Medulla oblongata (tissue), 1 donor: Measurements from ENCODE around the gene RRAGD.
A peak's percentile ranks its signal among the peaks of the same experiment; 100 is the strongest.

ENCODE experiments used
- DNase-seq: peaks from one replicate; pipeline ENCODE4 v3.0.0-alpha.2; 2015; ENCODE audit errors: extremely low spot score

RRAGD gene

DNA sequence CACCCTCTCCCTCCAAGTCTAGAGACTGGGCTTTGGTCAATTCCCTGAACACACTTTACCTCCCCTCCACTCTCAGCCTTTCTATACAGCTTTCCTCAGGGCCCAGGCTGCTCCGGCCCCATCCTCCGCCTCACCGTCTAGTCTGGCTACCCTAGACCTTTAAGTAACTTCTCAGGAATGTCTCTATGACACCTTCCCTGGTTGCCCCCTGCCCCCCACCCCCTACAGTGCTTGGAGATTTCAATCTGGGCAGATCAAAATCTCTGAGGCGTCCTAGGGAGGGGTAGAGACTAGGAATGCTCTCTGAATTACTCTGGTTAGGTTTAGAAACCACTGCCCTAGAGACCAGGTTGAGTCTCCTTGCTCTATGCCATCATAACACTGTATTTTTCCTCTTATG lies 65.6 kb downstream of the RRAGD start:
- no peak for DNase-seq

- no peak for DNase-seq
Measured at GRCh38 chr6:89339565-89339964, 72.5 kb downstream of the RRAGD start.

DNA sequence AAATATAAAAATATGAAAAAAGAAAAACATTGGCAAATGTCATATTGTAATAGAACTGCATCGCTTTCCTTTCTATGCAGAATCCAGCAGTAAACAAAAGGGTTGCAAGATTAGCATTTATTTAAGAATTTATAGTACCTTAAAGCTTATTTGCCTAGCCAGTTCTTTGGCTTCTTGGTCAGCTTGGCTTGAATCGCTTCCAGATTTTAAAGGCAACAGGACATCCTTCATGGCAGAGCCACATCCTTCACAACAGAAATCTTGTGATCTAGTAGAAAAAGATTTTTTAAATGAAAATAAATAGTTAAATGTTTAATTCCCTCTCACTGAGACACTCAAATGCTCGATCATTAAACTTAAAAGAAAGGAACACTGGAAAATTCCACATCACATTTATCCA lies 76.9 kb downstream of the RRAGD start:
- DNase-seq: no peak

- DNase-seq: no peak
Measured at GRCh38 chr6:89330910-89331309, 81.2 kb downstream of the RRAGD start.

GRCh38 chr6:89328976-89329375 lies 83.1 kb downstream of the RRAGD start:
- DNase-seq: no peak

DNA sequence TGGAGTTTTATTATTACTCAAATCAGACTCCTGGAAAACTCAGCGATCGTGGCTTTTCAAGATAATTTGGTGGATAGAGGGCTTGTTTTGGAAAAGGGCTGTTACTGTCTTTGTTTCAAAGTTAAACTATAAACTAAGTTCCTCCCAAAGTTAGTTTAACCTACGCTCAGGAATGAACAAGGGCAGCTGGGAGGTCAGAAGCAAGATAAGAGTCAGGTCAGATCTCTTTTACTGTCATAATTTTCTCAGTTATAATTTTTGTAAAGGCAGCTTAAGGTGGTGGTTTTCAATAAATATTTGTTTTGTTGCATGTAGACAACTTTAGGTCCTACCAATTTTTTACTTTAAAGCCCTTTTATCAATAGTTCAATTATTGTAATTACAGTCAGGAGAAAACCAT lies 87.8 kb downstream of the RRAGD start:
- no peak for DNase-seq

DNA sequence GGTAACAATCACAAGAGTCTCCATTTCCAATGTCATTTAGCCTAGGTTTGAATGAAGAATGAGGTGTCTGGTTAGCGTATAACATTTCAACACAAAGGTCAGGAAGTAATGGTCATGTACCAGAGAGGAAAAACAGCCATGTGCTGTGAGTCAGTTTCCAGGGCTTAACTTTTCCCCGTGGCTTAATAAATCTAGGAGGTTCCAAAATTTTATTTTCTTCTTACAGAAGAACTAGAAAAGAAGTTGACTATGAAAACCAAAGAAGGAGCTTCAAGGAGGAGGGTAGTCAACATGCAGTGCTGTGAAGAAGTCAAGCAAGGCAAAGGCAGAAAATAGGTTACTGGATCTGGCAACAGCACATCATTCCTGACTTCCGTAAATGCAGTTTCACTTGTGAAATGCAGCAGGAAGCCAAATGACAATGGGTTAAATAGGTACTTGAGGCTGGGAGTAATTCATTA lies 88.5 kb downstream of the RRAGD start:
- no peak for DNase-seq

- DNase-seq: peak; percentile 50
Measured at GRCh38 chr6:89321131-89321970, 90.7 kb downstream of the RRAGD start.

DNA sequence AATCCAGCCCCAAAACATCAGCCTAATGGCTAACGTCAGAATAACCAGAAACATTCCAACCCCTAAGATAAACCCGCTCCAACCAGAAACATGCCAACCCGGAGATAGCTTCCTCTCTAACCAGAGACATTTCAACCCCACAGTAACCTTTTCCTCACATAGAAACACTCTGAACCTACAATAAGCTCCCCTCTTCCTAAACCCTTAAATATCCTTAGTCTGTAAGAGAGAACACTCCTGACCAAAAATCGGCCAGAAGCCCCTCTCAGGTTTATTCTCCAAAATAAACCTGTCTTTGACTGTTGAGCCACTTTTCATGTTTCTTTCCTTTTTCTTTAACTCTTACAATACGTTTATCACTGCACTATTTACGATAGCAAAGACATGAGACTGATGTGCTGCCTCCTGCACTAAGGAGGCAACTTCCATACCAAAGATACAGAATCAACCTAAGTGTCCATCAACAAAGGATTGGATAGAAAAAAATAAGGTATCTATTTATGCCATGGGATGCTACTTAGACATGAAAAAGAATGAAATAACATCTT lies 92.0 kb downstream of the RRAGD start:
- DNase-seq: no peak

GRCh38 chr6:89317067-89317466 lies 95.0 kb downstream of the RRAGD start:
- DNase-seq: no peak

- DNase-seq: no peak
Measured at GRCh38 chr6:89315249-89315885, 96.7 kb downstream of the RRAGD start, which contains the start of gene GABRR2. Gene GABRR2, minus strand, starts transcription at chr6:89315299. Its CDS starts 134 bp downstream, at chr6:89315165.

- no peak for DNase-seq
Measured at GRCh38 chr6:89314692-89315091, 97.4 kb downstream of the RRAGD start.
